IPS-18c (cell line): ENCODE results near the gene BICD1.

Experiments
- H3K4me3 ChIP-seq: 2 replicates; pipeline ENCODE4 v1.7.0; 2013; ENCODE audit warnings: low read depth, mild to moderate bottlenecking, low read length, moderate library complexity; ENCODE audit not compliant: insufficient read depth
- H3K9me3 ChIP-seq: one replicate; pipeline ENCODE4 v1.6.1; 2013; ENCODE audit warnings: mild to moderate bottlenecking, low read length, moderate library complexity; ENCODE audit not compliant: control insufficient read depth, insufficient read depth

The BICD1 gene

GRCh38 chr12:32124637-32125036 lies 18.0 kb downstream of the BICD1 start:
- Histone ChIP-seq H3K4me3 (no peak overlapping the region), H3K9me3 (no peaks in the 10 kb centered on the region)

GRCh38 chr12:32125455-32126084 lies 18.9 kb downstream of the BICD1 start:
- no peak overlapping the region for H3K4me3 ChIP-seq
- no peaks in the 10 kb centered on the region for H3K9me3 ChIP-seq

- H3K9me3 ChIP-seq, result no peaks in the 10 kb centered on the region
- H3K4me3 ChIP-seq, result no peak overlapping the region
These were observed 20.1 kb downstream of the BICD1 start for GRCh38 chr12:32126720-32127119.

- Histone ChIP-seq H3K9me3 (no peaks in the 10 kb centered on the region), H3K4me3 (no peak overlapping the region)
These were observed 25.0 kb downstream of the BICD1 start for GRCh38 chr12:32131666-32132065.

GRCh38 chr12:32134101-32134888 lies 27.6 kb downstream of the BICD1 start:
- H3K4me3 ChIP-seq, result no peak overlapping the region
- no peaks in the 10 kb centered on the region for H3K9me3 ChIP-seq

GRCh38 chr12:32135967-32136366 lies 29.3 kb downstream of the BICD1 start:
- Histone ChIP-seq H3K4me3 (no peak overlapping the region), H3K9me3 (no peaks in the 10 kb centered on the region)

GRCh38 chr12:32136404-32136803 lies 29.8 kb downstream of the BICD1 start:
- Histone ChIP-seq H3K9me3 (no peaks in the 10 kb centered on the region), H3K4me3 (no peak overlapping the region)

GRCh38 chr12:32139064-32139421 lies 32.4 kb downstream of the BICD1 start:
- no peaks in the 10 kb centered on the region for H3K9me3 ChIP-seq
- no peak overlapping the region for H3K4me3 ChIP-seq

GRCh38 chr12:32140877-32141276 lies 34.2 kb downstream of the BICD1 start:
- H3K4me3 ChIP-seq, result no peak overlapping the region
- H3K9me3 ChIP-seq, result no peaks in the 10 kb centered on the region

- no peak overlapping the region for H3K4me3 ChIP-seq
- H3K9me3 ChIP-seq, result no peaks in the 10 kb centered on the region
These were observed 38.4 kb downstream of the BICD1 start for GRCh38 chr12:32145096-32145495.

GRCh38 chr12:32146074-32146873 lies 39.6 kb downstream of the BICD1 start:
- Histone ChIP-seq H3K4me3 (no peak overlapping the region), H3K9me3 (no peaks in the 10 kb centered on the region)

- H3K4me3 ChIP-seq, result no peak overlapping the region
- H3K9me3 ChIP-seq, result no peaks in the 10 kb centered on the region
These were observed 41.7 kb downstream of the BICD1 start for GRCh38 chr12:32148372-32148771.

GRCh38 chr12:32149489-32149888 lies 42.8 kb downstream of the BICD1 start:
- H3K4me3 ChIP-seq, result no peak overlapping the region
- no peaks in the 10 kb centered on the region for H3K9me3 ChIP-seq

- Histone ChIP-seq H3K9me3 (no peaks in the 10 kb centered on the region), H3K4me3 (no peak overlapping the region)
These were observed 44.4 kb downstream of the BICD1 start for GRCh38 chr12:32151086-32151485.

GRCh38 chr12:32151552-32151951 lies 44.9 kb downstream of the BICD1 start:
- no peaks in the 10 kb centered on the region for H3K9me3 ChIP-seq
- no peak overlapping the region for H3K4me3 ChIP-seq

GRCh38 chr12:32155041-32155440 lies 48.4 kb downstream of the BICD1 start:
- Histone ChIP-seq H3K4me3 (no peak overlapping the region), H3K9me3 (no peaks in the 10 kb centered on the region)

- Histone ChIP-seq H3K4me3 (no peak overlapping the region), H3K9me3 (no peaks in the 10 kb centered on the region)
These were observed 49.4 kb downstream of the BICD1 start for GRCh38 chr12:32155961-32156529.

GRCh38 chr12:32158525-32158924 lies 51.9 kb downstream of the BICD1 start:
- Histone ChIP-seq H3K4me3 (no peak overlapping the region), H3K9me3 (no peaks in the 10 kb centered on the region)
